AG04450 (cell line): Measurements from ENCODE around the gene NFIB. TPM values are rescaled to one million over a fixed set of nuclear protein-coding genes. Genes with fewer than 3 reads are reported as not detected.

Experiments
- CTCF ChIA-PET: fragments of 300-600, 350-600 bp; formaldehyde crosslinking; extraction: SDS; loops from one replicate; lab custom pipeline; 2022; ENCODE audit warnings: antibody characterized with exemption, inconsistent platforms; lab: Charles Lee
- POLR2A ChIA-PET: fragments of 350-600 bp; formaldehyde crosslinking; extraction: SDS; loops from one replicate; lab custom pipeline; 2021; ENCODE audit warnings: antibody characterized with exemption, inconsistent platforms; lab: Yijun Ruan, JAX
- DNase-seq: peaks from one replicate; pipeline ENCODE4 v3.0.0-alpha.2; 2011; ENCODE audit warnings: low read depth, low spot score
- H3K27ac ChIP-seq: one replicate; pipeline ENCODE4 v1.5.1; 2012; ENCODE audit warnings: low read depth, low read length, control low read depth
- H3K27me3 ChIP-seq: one replicate; pipeline ENCODE4 v1.6.0; 2012; ENCODE audit warnings: low read length; ENCODE audit not compliant: control insufficient read depth, insufficient read depth
- H3K4me3 ChIP-seq: 2 replicates; pipeline ENCODE4 v1.5.1; 2011; ENCODE audit warnings: mild to moderate bottlenecking, low read depth, low read length, control low read depth
- H3K9me3 ChIP-seq: 2 replicates; pipeline ENCODE4 v1.5.1; 2012; ENCODE audit warnings: low read length; ENCODE audit not compliant: control insufficient read depth, insufficient read depth
- polyA plus RNA-seq: library from polyadenylated mRNA; depleted of rRNA; stranded (reverse); fragments of >200 nt; gene quantifications from 2 replicates; pipeline ENCODE4 v1.2.3, GENCODE V29; 2011
- TF ChIP-seq, protein P1 (sequence below): IDR thresholded peaks from 2 replicates; pipeline ENCODE4 v1.5.1; 2011; ENCODE audit warnings: low read depth, low read length, control low read depth, inconsistent platforms

The NFIB gene
- polyA plus RNA-seq, 1 experiment, result 2.2 TPM

GRCh38 chr9:14209399-14210345, 104.3 kb downstream of the NFIB start:
- TF ChIP-seq, protein P1, sequence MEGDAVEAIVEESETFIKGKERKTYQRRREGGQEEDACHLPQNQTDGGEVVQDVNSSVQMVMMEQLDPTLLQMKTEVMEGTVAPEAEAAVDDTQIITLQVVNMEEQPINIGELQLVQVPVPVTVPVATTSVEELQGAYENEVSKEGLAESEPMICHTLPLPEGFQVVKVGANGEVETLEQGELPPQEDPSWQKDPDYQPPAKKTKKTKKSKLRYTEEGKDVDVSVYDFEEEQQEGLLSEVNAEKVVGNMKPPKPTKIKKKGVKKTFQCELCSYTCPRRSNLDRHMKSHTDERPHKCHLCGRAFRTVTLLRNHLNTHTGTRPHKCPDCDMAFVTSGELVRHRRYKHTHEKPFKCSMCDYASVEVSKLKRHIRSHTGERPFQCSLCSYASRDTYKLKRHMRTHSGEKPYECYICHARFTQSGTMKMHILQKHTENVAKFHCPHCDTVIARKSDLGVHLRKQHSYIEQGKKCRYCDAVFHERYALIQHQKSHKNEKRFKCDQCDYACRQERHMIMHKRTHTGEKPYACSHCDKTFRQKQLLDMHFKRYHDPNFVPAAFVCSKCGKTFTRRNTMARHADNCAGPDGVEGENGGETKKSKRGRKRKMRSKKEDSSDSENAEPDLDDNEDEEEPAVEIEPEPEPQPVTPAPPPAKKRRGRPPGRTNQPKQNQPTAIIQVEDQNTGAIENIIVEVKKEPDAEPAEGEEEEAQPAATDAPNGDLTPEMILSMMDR, result no peak
- Histone ChIP-seq H3K9me3 (no peaks in the 10 kb centered on the region), H3K27me3 (no peaks in the 10 kb centered on the region), H3K4me3 (no peak overlapping the region), H3K27ac (no peak overlapping the region)
- DNase-seq, result no peak
- ChIA-PET POLR2A (no interaction called here), CTCF (no interaction called here)

GRCh38 chr9:14207352-14207995, 106.5 kb downstream of the NFIB start:
- DNase-seq, result no peak
- TF ChIP-seq, protein P1, result no peak
- POLR2A ChIA-PET, result no interaction called here
- Histone ChIP-seq H3K27me3 (no peaks in the 10 kb centered on the region), H3K4me3 (no peak overlapping the region), H3K27ac (no peak overlapping the region), H3K9me3 (no peaks in the 10 kb centered on the region)
- CTCF ChIA-PET, result no interaction called here

GRCh38 chr9:14205463-14205862, 108.5 kb downstream of the NFIB start:
- peak; percentile 36 for DNase-seq
- Histone ChIP-seq H3K27me3 (no peaks in the 10 kb centered on the region), H3K27ac (no peak overlapping the region), H3K4me3 (no peak overlapping the region), H3K9me3 (no peaks in the 10 kb centered on the region)
- TF ChIP-seq, protein P1, result no peak
- ChIA-PET CTCF (interaction anchor here (0.5 to 0.7 kb wide), 2 partner anchors 134 to 1126 kb away, joined by 3 read pairs; no protein-coding TSS in a partner anchor), POLR2A (interaction anchor here (0.5 kb wide), 1 partner anchor 15 kb away, joined by 7 read pairs; no protein-coding TSS in a partner anchor)

- H3K27me3 ChIP-seq, result no peaks in the 10 kb centered on the region
- H3K4me3 ChIP-seq, result no peak overlapping the region
- POLR2A ChIA-PET, result interaction anchor here (0.5 kb wide), 1 partner anchor 133 kb away, joined by 3 read pairs; no protein-coding TSS in a partner anchor
- TF ChIP-seq, protein P1, result no peak
- no peak overlapping the region for H3K27ac ChIP-seq
- no peak for DNase-seq
- H3K9me3 ChIP-seq, result no peaks in the 10 kb centered on the region
- CTCF ChIA-PET, result no interaction called here
Observed at GRCh38 chr9:14203356-14204056, 110.4 kb downstream of the NFIB start.
